ENCODE data around the gene NAPSA. TPM values are rescaled to one million over a fixed set of nuclear protein-coding genes. Genes with fewer than 3 reads are reported as not detected.

NAPSA gene
- total and polyA plus RNA-seq, 9 of the 15 experiments (the other 6 are each of a cell fraction or from before 2014, with no cell fraction given) = 0.25 to 1.9 (median 0.69) TPM

DNA sequence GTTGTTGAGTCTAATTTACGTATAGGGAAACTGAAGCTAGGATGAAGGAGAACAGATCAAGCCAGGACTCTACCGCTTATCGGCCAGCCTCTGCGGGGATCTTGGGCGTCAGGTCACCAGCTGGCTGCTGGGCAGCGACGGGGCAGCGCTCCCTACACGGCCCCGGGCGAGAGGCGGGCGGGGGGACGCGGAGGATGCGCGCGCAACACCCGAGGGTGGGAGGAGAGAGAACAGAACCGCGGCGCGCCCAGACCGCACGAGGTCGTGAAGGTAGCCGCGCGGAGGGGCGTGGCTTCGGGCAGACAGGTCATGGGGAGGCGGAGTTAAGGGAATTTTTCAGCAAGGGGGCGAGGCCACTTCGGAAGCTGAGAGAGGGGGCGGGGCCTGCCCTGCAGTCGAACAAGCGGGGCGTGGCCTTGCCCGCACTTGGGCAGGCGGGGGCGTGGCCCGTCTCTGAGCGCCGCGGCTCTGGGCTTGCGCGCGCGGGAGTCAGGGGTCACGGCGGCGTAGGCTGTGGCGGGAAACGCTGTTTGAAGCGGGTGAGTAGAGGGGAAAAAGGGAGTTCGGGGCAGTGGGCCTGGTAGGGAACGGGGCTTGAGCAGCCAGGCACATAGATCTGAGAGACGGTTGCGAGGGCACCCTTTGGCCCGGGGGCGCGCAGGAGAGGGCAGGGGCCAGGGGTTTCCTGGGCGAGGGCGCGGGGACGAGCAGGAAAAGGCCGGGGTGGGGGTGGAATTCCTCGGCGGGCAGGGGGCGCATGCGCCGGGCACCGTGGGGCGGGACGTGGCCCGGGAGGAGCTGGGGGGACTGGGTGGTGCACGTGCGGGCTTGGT lies 18.6 kb upstream of the NAPSA start, which contains the start of gene POLD1 (continued):
- TF ChIP-seq ILK (tag; IDR thresholded peaks at IDR 0.05; ENCODE audit: borderline replicate concordance, low read depth) (no peak), NEUROD1 (IDR thresholded peaks at IDR 0.05; ENCODE audit: borderline replicate concordance, low read depth, low read length, partially characterized antibody) (peak; percentile 25), EP300 (IDR thresholded peaks at IDR 0.05; ENCODE audit: low read length) (no peak), NCOA2 (IDR thresholded peaks at IDR 0.05; ENCODE audit: partially characterized antibody in 2 of 2) (no peak), EZH2 (IDR thresholded peaks at IDR 0.05; ENCODE audit: borderline replicate concordance, low read depth, low read length) (no peak), POU5F1 (IDR thresholded peaks at IDR 0.05; ENCODE audit: borderline replicate concordance, low read depth, low read length, partially characterized antibody) (no peak), NFIC (IDR thresholded peaks at IDR 0.05) (peak; percentile 24; the same call in 1 of the 2 replicates), SMARCC2 (IDR thresholded peaks at IDR 0.05; ENCODE audit: low read depth) (no peak), SMARCA5 (IDR thresholded peaks at IDR 0.05) (no peak), RBM22 (IDR thresholded peaks at IDR 0.05; ENCODE audit: low read depth, low read length, poor library complexity, severe bottlenecking) (peak; percentile 58), CEBPB (tag; IDR thresholded peaks at IDR 0.05) (no peak), NBN (IDR thresholded peaks at IDR 0.05; ENCODE audit: low read depth) (0 out of 2 replicates have a peak, but pooled peaks have one; percentile 30), ZNF785 (CRISPR knock-in tag; IDR thresholded peaks at IDR 0.05) (no peak), FIP1L1 (IDR thresholded peaks at IDR 0.05; ENCODE audit: low read depth, low read length, poor library complexity, severe bottlenecking) (peak; percentile 81), ZNF436 (CRISPR knock-in tag; IDR thresholded peaks at IDR 0.05) (0 out of 2 replicates have a peak, but pooled peaks have one; percentile 40), ZNF165 (CRISPR knock-in tag; IDR thresholded peaks at IDR 0.05; ENCODE audit: borderline replicate concordance) (no peak), RUNX1 (IDR thresholded peaks at IDR 0.05; ENCODE audit: low read depth) (no peak; the same call in none of the 2 replicates), PML (IDR thresholded peaks at IDR 0.05; ENCODE audit: low read length) (peak; percentile 45)
- TF ChIP-seq, protein P1, sequence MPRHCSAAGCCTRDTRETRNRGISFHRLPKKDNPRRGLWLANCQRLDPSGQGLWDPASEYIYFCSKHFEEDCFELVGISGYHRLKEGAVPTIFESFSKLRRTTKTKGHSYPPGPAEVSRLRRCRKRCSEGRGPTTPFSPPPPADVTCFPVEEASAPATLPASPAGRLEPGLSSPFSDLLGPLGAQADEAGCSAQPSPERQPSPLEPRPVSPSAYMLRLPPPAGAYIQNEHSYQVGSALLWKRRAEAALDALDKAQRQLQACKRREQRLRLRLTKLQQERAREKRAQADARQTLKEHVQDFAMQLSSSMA (CRISPR knock-in tag; IDR thresholded peaks at IDR 0.05) = peak; percentile 92; the same call in 1 of the 2 replicates
- TF ChIP-seq, protein P2, sequence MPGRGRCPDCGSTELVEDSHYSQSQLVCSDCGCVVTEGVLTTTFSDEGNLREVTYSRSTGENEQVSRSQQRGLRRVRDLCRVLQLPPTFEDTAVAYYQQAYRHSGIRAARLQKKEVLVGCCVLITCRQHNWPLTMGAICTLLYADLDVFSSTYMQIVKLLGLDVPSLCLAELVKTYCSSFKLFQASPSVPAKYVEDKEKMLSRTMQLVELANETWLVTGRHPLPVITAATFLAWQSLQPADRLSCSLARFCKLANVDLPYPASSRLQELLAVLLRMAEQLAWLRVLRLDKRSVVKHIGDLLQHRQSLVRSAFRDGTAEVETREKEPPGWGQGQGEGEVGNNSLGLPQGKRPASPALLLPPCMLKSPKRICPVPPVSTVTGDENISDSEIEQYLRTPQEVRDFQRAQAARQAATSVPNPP (IDR thresholded peaks at IDR 0.05; ENCODE audit: borderline replicate concordance, insufficient read depth, insufficient read length) = no peak
- TF ChIP-seq, protein P3, sequence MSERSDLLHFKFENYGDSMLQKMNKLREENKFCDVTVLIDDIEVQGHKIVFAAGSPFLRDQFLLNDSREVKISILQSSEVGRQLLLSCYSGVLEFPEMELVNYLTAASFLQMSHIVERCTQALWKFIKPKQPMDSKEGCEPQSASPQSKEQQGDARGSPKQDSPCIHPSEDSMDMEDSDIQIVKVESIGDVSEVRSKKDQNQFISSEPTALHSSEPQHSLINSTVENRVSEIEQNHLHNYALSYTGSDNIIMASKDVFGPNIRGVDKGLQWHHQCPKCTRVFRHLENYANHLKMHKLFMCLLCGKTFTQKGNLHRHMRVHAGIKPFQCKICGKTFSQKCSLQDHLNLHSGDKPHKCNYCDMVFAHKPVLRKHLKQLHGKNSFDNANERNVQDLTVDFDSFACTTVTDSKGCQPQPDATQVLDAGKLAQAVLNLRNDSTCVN (CRISPR knock-in tag; IDR thresholded peaks at IDR 0.05) = peak; percentile 56; the same call in 1 of the 2 replicates
- TF ChIP-seq, protein P4, sequence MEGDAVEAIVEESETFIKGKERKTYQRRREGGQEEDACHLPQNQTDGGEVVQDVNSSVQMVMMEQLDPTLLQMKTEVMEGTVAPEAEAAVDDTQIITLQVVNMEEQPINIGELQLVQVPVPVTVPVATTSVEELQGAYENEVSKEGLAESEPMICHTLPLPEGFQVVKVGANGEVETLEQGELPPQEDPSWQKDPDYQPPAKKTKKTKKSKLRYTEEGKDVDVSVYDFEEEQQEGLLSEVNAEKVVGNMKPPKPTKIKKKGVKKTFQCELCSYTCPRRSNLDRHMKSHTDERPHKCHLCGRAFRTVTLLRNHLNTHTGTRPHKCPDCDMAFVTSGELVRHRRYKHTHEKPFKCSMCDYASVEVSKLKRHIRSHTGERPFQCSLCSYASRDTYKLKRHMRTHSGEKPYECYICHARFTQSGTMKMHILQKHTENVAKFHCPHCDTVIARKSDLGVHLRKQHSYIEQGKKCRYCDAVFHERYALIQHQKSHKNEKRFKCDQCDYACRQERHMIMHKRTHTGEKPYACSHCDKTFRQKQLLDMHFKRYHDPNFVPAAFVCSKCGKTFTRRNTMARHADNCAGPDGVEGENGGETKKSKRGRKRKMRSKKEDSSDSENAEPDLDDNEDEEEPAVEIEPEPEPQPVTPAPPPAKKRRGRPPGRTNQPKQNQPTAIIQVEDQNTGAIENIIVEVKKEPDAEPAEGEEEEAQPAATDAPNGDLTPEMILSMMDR (IDR thresholded peaks at IDR 0.05 in 2 of 3, conservative IDR thresholded peaks at IDR 0.05 in 1 of 3; ENCODE audit: insufficient read depth in 2 of 3, low read depth in 1 of 3, low read length in 3 of 3) = no peak

Measured in K562 (cell line).